ENCODE results near the gene S1PR1.

DNA sequence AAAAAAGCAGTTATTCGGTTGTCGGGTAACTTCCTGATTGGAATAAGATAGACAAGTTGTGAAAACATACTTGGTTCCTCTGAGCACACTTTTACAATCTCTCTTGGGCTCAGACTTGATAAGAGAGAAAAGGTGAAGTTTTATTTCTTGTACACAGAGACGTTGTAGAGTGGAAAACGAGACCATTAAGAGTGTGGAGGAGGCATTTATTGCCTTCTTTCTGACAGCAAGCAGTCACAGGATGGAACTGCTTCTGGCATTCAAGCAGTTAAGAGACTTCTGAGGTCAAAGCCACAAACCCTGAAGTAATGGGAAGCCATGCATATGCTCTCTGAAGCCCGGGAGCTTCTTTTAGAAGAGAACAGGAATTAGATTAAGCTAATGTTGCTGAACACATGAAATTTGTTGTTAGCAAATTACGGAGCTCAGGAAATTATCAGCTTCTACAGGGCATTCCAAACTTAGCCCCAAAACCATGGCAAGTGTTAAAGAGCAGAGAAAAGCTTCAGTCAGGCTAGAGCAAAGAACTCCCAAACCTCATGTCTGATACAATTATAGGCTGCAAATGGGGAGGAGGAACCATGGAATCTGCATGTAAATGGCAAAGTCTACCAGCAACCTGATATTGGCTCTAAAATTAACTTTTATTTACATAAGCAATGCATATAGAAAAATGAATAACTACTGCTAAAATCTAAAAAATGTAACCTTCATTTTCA is 26.0 kb downstream of the S1PR1 start:
- TF ChIP-seq, protein P1, sequence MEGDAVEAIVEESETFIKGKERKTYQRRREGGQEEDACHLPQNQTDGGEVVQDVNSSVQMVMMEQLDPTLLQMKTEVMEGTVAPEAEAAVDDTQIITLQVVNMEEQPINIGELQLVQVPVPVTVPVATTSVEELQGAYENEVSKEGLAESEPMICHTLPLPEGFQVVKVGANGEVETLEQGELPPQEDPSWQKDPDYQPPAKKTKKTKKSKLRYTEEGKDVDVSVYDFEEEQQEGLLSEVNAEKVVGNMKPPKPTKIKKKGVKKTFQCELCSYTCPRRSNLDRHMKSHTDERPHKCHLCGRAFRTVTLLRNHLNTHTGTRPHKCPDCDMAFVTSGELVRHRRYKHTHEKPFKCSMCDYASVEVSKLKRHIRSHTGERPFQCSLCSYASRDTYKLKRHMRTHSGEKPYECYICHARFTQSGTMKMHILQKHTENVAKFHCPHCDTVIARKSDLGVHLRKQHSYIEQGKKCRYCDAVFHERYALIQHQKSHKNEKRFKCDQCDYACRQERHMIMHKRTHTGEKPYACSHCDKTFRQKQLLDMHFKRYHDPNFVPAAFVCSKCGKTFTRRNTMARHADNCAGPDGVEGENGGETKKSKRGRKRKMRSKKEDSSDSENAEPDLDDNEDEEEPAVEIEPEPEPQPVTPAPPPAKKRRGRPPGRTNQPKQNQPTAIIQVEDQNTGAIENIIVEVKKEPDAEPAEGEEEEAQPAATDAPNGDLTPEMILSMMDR (IDR thresholded peaks at IDR 0.05) = no peak
- no peak for TF ChIP-seq POLR2A (IDR thresholded peaks at IDR 0.05)
